HG03469 (cell line): Measurements from ENCODE around the gene ORC6.

Source experiments
- ATAC-seq: cut with Tn5 transposase; IDR thresholded peaks from one replicate; pipeline ENCODE4 v1.9.1; 2021; ENCODE audit warnings: mild to moderate bottlenecking, moderate library complexity, moderate number of reproducible peaks; ENCODE audit not compliant: unreplicated experiment

The ORC6 gene

GRCh38 chr16:46700048-46700447 is 10.6 kb downstream of the ORC6 start:
- ATAC-seq, result no peak

GRCh38 chr16:46701615-46702014 is 12.2 kb downstream of the ORC6 start:
- no peak for ATAC-seq

GRCh38 chr16:46702030-46702429 is 12.6 kb downstream of the ORC6 start:
- no peak for ATAC-seq

GRCh38 chr16:46706642-46707041 is 17.2 kb downstream of the ORC6 start:
- ATAC-seq, result no peak

GRCh38 chr16:46709469-46710005 is 20.1 kb downstream of the ORC6 start:
- ATAC-seq, result no peak

GRCh38 chr16:46711106-46712058 is 21.9 kb downstream of the ORC6 start:
- ATAC-seq, result no peak

- ATAC-seq, result no peak
Measured at GRCh38 chr16:46712911-46713310, 23.5 kb downstream of the ORC6 start.

- no peak for ATAC-seq
Measured at GRCh38 chr16:46713634-46714033, 24.2 kb downstream of the ORC6 start.

- no peak for ATAC-seq
Measured at GRCh38 chr16:46714797-46715591, 25.5 kb downstream of the ORC6 start.

- ATAC-seq, result no peak
Measured at GRCh38 chr16:46715769-46716305, 26.4 kb downstream of the ORC6 start.

- ATAC-seq, result no peak
Measured at GRCh38 chr16:46717692-46718091, 28.2 kb downstream of the ORC6 start.

- no peak for ATAC-seq
Measured at GRCh38 chr16:46718214-46718613, 28.8 kb downstream of the ORC6 start.

- no peak for ATAC-seq
Measured at GRCh38 chr16:46719528-46719927, 30.1 kb downstream of the ORC6 start.

GRCh38 chr16:46720619-46721018 is 31.2 kb downstream of the ORC6 start:
- no peak for ATAC-seq

- ATAC-seq, result no peak
Measured at GRCh38 chr16:46721885-46722284, 32.4 kb downstream of the ORC6 start.

GRCh38 chr16:46727184-46727583 is 37.7 kb downstream of the ORC6 start:
- no peak for ATAC-seq

- no peak for ATAC-seq
Measured at GRCh38 chr16:46727630-46728029, 38.2 kb downstream of the ORC6 start.

- no peak for ATAC-seq
Measured at GRCh38 chr16:46728806-46729205, 39.3 kb downstream of the ORC6 start.

- ATAC-seq, result no peak
Measured at GRCh38 chr16:46729326-46729995, 40.0 kb downstream of the ORC6 start.

- ATAC-seq, result no peak
Measured at GRCh38 chr16:46730126-46730525, 40.7 kb downstream of the ORC6 start.
